Peyer's patch (tissue), 4 donors: ENCODE data around the gene INTS13.

ENCODE experiments used
- POLR2A ChIP-seq, 2 donors: fragments of 450-650 bp; IDR thresholded peaks; one replicate each; pipeline ENCODE4 v1.5.1; 2017; ENCODE audit warnings: antibody characterized with exemption in 2 of 2, mild to moderate bottlenecking in 2 of 2, moderate library complexity in 2 of 2
- TF ChIP-seq, protein P1 (sequence below), 6 experiments: fragments of 450-650 bp in 4 of 6; fragments of 200-600 bp in 2 of 6; sonication (generic) in 1 of 6; IDR thresholded peaks; one replicate each; pipeline ENCODE4 v1.5.1; 2017 to 2019; ENCODE audit warnings: antibody characterized with exemption in 6 of 6, mild to moderate bottlenecking in 3 of 6, moderate library complexity in 1 of 6

DNA sequence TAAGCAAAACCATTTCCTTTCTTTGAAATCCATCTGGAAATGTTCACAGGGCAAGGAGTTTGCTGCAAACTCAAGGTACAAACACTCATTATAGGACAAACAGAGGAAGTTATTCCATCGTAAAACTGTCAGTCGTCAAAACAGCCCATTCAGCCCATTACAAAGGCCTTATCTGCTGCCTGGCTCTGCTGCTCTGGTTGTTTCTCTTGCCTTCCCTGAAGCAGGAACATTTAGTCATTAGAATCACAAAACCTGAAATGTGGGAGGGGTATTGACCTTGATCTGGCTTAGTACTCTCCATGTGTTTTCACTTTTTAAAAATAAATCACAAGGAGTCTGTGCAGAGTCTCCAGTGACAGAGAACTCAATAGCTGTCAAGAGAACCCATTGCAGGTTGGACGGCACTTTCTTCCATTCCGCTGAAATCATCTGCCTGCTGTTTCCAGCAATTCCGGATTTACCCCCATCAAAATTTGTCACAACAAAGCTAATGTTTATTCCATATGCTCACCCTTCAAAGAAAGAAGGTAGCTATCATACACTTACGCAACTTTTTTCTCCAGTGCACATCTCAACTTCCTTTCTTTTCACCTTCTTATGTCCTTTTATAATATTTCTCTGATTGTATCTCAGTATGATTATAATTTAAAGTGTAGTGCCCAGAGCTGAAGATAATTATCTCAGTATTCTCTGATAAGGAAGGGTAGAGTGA is 80.2 kb downstream of the INTS13 start:
- TF ChIP-seq, protein P1, sequence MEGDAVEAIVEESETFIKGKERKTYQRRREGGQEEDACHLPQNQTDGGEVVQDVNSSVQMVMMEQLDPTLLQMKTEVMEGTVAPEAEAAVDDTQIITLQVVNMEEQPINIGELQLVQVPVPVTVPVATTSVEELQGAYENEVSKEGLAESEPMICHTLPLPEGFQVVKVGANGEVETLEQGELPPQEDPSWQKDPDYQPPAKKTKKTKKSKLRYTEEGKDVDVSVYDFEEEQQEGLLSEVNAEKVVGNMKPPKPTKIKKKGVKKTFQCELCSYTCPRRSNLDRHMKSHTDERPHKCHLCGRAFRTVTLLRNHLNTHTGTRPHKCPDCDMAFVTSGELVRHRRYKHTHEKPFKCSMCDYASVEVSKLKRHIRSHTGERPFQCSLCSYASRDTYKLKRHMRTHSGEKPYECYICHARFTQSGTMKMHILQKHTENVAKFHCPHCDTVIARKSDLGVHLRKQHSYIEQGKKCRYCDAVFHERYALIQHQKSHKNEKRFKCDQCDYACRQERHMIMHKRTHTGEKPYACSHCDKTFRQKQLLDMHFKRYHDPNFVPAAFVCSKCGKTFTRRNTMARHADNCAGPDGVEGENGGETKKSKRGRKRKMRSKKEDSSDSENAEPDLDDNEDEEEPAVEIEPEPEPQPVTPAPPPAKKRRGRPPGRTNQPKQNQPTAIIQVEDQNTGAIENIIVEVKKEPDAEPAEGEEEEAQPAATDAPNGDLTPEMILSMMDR (IDR thresholded peaks at IDR 0.05), result no peak
- no peak for TF ChIP-seq POLR2A (IDR thresholded peaks at IDR 0.05)
